GM19397 (cell line): ENCODE data around the gene PBXIP1.

ENCODE experiments used
- ATAC-seq: cut with Tn5 transposase; IDR thresholded peaks from one replicate; pipeline ENCODE4 v1.9.1; 2021; ENCODE audit warnings: mild to moderate bottlenecking, moderate library complexity; ENCODE audit not compliant: unreplicated experiment

The PBXIP1 gene

GRCh38 chr1:154959426-154959780, 3.5 kb upstream of the PBXIP1 start:
- ATAC-seq = no peak

- no peak for ATAC-seq
Measured at GRCh38 chr1:154958681-154959425, 3.0 kb upstream of the PBXIP1 start.

GRCh38 chr1:154958036-154958435, 2.1 kb upstream of the PBXIP1 start:
- ATAC-seq = no peak

- ATAC-seq = no peak
Measured at GRCh38 chr1:154957091-154957657, 1.3 kb upstream of the PBXIP1 start.

GRCh38 chr1:154956544-154956941, 644 bp upstream of the PBXIP1 start:
- ATAC-seq = no peak

- peak; percentile 57 for ATAC-seq
Measured at GRCh38 chr1:154955039-154955717, 721 bp downstream of the PBXIP1 start.

GRCh38 chr1:154954541-154954940, 1.4 kb downstream of the PBXIP1 start:
- no peak for ATAC-seq

GRCh38 chr1:154953611-154954038, 2.3 kb downstream of the PBXIP1 start:
- ATAC-seq = no peak

GRCh38 chr1:154952664-154953063, 3.2 kb downstream of the PBXIP1 start:
- no peak for ATAC-seq

- ATAC-seq = no peak
Measured at GRCh38 chr1:154951901-154952657, 3.8 kb downstream of the PBXIP1 start.

- ATAC-seq = no peak
Measured at GRCh38 chr1:154948079-154948478, 7.8 kb downstream of the PBXIP1 start.

GRCh38 chr1:154945962-154946850, 9.7 kb downstream of the PBXIP1 start:
- no peak for ATAC-seq

- ATAC-seq = no peak
Measured at GRCh38 chr1:154945160-154945961, 10.5 kb downstream of the PBXIP1 start.

GRCh38 chr1:154944401-154945159, 11.3 kb downstream of the PBXIP1 start:
- no peak for ATAC-seq

GRCh38 chr1:154943649-154944400, 12.1 kb downstream of the PBXIP1 start:
- no peak for ATAC-seq

- ATAC-seq = no peak
Measured at GRCh38 chr1:154941333-154942013, 14.4 kb downstream of the PBXIP1 start.

- no peak for ATAC-seq
Measured at GRCh38 chr1:154940651-154941194, 15.2 kb downstream of the PBXIP1 start.
